Omental fat pad (tissue), 4 donors: ENCODE data around the gene HBEGF. TPM values are rescaled to one million over a fixed set of nuclear protein-coding genes. Genes with fewer than 3 reads are reported as not detected.

Source experiments
- ATAC-seq: fragments of 150-250 bp; one replicate; pipeline ENCODE4 v1.9.1; 2016; ENCODE audit warnings: mild to moderate bottlenecking, moderate library complexity; ENCODE audit not compliant: low FRiP score
- DNase-seq: peaks from one replicate; pipeline ENCODE4 v3.0.0-alpha.2; 2019; ENCODE audit warnings: low spot score
- total RNA-seq, 4 donors: library from RNA; depleted of rRNA; stranded (reverse); fragments of >200 nt; gene quantifications; one replicate each; pipeline ENCODE4 v1.1.0, GENCODE V29; 2016
- TF ChIP-seq, protein P1 (sequence below), 3 donors: fragments of 450-650 bp; IDR thresholded peaks; one replicate each; pipeline ENCODE4 v1.5.1; 2016 to 2017; ENCODE audit warnings: antibody characterized with exemption in 3 of 3, mild to moderate bottlenecking in 3 of 3, moderate library complexity in 2 of 3

The HBEGF gene
- total RNA-seq, 4 donors from 2014 or later: 32.1 to 81.8 (median 61.0) TPM

GRCh38 chr5:140284013-140284412 is 62.4 kb downstream of the HBEGF start:
- TF ChIP-seq, protein P1, sequence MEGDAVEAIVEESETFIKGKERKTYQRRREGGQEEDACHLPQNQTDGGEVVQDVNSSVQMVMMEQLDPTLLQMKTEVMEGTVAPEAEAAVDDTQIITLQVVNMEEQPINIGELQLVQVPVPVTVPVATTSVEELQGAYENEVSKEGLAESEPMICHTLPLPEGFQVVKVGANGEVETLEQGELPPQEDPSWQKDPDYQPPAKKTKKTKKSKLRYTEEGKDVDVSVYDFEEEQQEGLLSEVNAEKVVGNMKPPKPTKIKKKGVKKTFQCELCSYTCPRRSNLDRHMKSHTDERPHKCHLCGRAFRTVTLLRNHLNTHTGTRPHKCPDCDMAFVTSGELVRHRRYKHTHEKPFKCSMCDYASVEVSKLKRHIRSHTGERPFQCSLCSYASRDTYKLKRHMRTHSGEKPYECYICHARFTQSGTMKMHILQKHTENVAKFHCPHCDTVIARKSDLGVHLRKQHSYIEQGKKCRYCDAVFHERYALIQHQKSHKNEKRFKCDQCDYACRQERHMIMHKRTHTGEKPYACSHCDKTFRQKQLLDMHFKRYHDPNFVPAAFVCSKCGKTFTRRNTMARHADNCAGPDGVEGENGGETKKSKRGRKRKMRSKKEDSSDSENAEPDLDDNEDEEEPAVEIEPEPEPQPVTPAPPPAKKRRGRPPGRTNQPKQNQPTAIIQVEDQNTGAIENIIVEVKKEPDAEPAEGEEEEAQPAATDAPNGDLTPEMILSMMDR (IDR thresholded peaks at IDR 0.05): no peak

More at GRCh38 chr5:140284013-140284412, 62.4 kb downstream of the HBEGF start:
- DNase-seq (no peak), ATAC-seq (no peak)

Other genes starting within 250 kb of the HBEGF start
- 10 to 100 TPM; 16.9 to 31.8 (median 24.3) TPM for gene PURA, start 232.5 kb downstream of the HBEGF start, total RNA-seq
- 10 to 100 TPM in 3 of 4 donors, 1 to 10 TPM in 1; 8.4 to 21.3 (median 16.8) TPM for gene IGIP, start 220.7 kb downstream of the HBEGF start, total RNA-seq
- gene CYSTM1, start 171.4 kb downstream of the HBEGF start, total RNA-seq: 100 to 1,000 TPM; 105 to 164 (median 140) TPM
- 100 to 1,000 TPM in 2 of 4 donors, 10 to 100 TPM in 2; 54.1 to 110 (median 88.6) TPM for gene PFDN1, start 43.5 kb downstream of the HBEGF start, total RNA-seq
- gene SLC4A9, start 13.6 kb upstream of the HBEGF start, total RNA-seq: under 1 TPM in 3 of 4 donors, not detected in 1; 0.12 to 0.74 (median 0.19) TPM
- 100 to 1,000 TPM in 2 of 4 donors, 10 to 100 TPM in 2; 80.0 to 149 (median 103) TPM for gene ANKHD1, start 55.2 kb upstream of the HBEGF start, total RNA-seq
- gene EIF4EBP3, start 201.1 kb upstream of the HBEGF start, total RNA-seq: 10 to 100 TPM; 22.9 to 35.7 (median 31.5) TPM
- gene SRA1, start 210.9 kb upstream of the HBEGF start, total RNA-seq: 10 to 100 TPM; 18.1 to 44.2 (median 24.3) TPM
- gene APBB3, start 218.0 kb upstream of the HBEGF start, total RNA-seq: 10 to 100 TPM; 13.5 to 55.9 (median 33.2) TPM
- gene SLC35A4, start 218.2 kb upstream of the HBEGF start, total RNA-seq: 10 to 100 TPM; 25.1 to 55.1 (median 38.1) TPM